ENCODE measurements around the gene KRTAP5-7.
"Not testable (repeated sequence)": the region's sequence is repeated elsewhere in the genome, so short reads cannot be mapped to it uniquely, and the experiment has no call there.

KRTAP5-7 gene, protein sequence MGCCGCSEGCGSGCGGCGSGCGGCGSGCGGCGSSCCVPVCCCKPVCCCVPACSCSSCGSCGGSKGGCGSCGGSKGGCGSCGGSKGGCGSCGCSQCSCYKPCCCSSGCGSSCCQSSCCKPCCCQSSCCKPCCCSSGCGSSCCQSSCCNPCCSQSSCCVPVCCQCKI

DNA sequence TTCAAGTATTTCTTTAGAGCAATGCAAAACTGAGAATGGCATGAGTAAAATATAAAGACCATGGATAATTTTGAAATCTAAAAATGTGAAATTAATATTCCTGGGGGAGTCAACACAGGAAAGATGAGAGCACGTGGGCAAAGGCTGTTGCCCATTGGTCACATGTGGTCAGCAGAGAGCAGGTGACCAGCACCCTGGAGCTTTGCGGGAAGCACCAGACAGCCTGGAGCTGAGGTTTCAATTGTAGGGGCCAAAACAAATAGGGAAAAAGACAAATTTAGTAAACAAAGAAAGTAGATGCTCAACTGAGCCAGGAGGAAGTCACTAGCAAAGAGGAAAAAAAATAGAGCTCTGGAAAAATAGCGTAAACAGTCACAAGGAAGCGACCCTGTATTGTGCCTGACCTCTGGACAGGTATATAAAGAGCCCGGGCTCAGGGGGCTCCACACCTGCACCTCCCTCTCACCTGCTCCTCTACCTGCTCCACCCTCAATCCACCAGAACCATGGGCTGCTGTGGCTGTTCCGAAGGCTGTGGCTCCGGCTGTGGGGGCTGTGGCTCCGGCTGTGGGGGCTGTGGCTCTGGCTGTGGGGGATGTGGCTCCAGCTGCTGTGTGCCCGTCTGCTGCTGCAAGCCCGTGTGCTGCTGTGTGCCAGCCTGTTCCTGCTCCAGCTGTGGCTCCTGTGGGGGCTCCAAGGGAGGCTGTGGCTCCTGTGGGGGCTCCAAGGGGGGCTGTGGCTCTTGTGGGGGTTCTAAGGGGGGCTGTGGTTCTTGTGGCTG is at the start of gene KRTAP5-7:
Gene KRTAP5-7, plus strand, starts transcription at position 472 of the 780 bp plus-strand sequence. Its CDS starts 34 bp downstream, at position 506.
- TF ChIP-seq CEBPB, EGR1, NFIC (IDR thresholded peaks at IDR 0.05): not testable (repeated sequence)

DNA sequence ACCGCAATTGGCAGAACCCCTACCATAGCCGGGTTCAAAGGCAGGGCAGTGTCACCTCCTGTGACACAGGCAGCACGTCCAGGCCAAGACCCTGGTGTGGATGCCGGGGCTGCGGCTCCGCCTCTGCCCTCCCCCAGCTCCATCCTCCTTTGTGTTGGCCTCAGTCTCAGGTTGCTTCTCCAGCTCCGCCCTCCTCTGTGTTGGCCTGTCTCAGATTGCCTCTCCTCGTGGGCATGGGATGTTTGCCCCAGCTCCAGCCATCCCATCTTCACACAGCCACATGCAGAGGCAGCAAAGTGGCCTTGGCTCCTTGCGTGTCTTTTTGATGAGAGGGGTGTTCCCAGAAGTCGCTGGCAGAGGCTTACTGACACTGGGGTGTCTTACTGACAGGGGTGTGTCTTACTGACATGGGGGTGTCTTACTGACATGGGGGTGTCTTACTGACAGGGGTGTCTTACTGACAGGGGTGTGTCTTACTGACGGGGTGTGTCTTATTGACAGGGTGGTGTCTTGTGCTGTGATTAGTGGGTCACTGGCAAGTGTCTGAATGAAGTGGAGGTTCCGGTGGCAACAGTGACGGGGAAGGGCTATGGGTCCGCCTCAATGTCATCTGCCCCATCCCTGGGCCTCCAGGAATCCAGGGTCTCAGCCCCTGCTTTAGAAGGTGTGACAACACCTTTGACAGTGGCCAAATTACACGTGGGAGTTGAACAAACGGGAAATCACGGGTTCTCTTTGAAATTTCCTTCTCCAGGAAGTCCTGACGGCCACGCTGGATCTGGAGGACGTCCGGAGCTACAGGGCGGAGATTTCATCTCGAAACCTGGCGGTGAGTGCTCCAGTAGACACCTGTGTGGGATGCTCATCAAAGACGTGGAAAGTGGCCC is 49.2 kb upstream of the KRTAP5-7 start:
- TF ChIP-seq EGR1 (IDR thresholded peaks at IDR 0.05): no peak
- TF ChIP-seq, protein P1, sequence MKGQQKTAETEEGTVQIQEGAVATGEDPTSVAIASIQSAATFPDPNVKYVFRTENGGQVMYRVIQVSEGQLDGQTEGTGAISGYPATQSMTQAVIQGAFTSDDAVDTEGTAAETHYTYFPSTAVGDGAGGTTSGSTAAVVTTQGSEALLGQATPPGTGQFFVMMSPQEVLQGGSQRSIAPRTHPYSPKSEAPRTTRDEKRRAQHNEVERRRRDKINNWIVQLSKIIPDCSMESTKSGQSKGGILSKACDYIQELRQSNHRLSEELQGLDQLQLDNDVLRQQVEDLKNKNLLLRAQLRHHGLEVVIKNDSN (IDR thresholded peaks at IDR 0.05): no peak
- no peak for TF ChIP-seq TEAD4 (IDR thresholded peaks at IDR 0.05)
- TF ChIP-seq, protein P2, sequence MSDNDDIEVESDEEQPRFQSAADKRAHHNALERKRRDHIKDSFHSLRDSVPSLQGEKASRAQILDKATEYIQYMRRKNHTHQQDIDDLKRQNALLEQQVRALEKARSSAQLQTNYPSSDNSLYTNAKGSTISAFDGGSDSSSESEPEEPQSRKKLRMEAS (IDR thresholded peaks at IDR 0.05): no peak
- no peak for TF ChIP-seq CEBPB (IDR thresholded peaks at IDR 0.05)
- no peak for TF ChIP-seq RAD21 (IDR thresholded peaks at IDR 0.05; ENCODE audit: low read depth)
- no peak for TF ChIP-seq CREB1 (IDR thresholded peaks at IDR 0.05; ENCODE audit: low read depth)
- no peak for TF ChIP-seq TAF1 (IDR thresholded peaks at IDR 0.05; ENCODE audit: low read depth)
- no peak for TF ChIP-seq NFIC (IDR thresholded peaks at IDR 0.05)
- no peak for TF ChIP-seq YY1 (IDR thresholded peaks at IDR 0.05; ENCODE audit: low read depth)
- no peak for TF ChIP-seq FOXM1 (IDR thresholded peaks at IDR 0.05; ENCODE audit: borderline replicate concordance, low read depth)
- no peak for TF ChIP-seq ZBTB7A (IDR thresholded peaks at IDR 0.05; ENCODE audit: low read depth)
- TF ChIP-seq EP300 (IDR thresholded peaks at IDR 0.05; ENCODE audit: borderline replicate concordance): no peak

DNA sequence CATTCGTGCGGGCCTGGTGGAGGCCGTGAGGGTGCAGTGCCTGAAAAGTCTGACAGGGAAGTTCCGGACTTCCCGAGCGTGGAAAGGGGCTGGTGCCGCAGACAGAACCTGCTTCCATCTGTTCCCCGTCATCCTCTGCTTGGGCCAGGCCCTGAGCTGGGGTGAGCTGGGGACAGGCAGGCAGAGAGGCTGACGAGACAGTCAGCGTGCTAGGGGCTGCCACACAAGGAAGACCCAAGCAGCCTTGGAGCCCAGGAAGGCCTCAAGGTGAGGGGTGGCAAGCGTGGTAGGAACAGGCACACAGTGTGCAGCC is 48.6 kb upstream of the KRTAP5-7 start:
- no peak for TF ChIP-seq NFIC (IDR thresholded peaks at IDR 0.05)
- no peak for TF ChIP-seq FOXM1 (IDR thresholded peaks at IDR 0.05; ENCODE audit: borderline replicate concordance, low read depth)
- TF ChIP-seq CEBPB (IDR thresholded peaks at IDR 0.05): no peak
- no peak for TF ChIP-seq RAD21 (IDR thresholded peaks at IDR 0.05; ENCODE audit: low read depth)
- TF ChIP-seq EP300 (IDR thresholded peaks at IDR 0.05; ENCODE audit: borderline replicate concordance): no peak
- TF ChIP-seq EGR1 (IDR thresholded peaks at IDR 0.05): no peak
- TF ChIP-seq, protein P3, sequence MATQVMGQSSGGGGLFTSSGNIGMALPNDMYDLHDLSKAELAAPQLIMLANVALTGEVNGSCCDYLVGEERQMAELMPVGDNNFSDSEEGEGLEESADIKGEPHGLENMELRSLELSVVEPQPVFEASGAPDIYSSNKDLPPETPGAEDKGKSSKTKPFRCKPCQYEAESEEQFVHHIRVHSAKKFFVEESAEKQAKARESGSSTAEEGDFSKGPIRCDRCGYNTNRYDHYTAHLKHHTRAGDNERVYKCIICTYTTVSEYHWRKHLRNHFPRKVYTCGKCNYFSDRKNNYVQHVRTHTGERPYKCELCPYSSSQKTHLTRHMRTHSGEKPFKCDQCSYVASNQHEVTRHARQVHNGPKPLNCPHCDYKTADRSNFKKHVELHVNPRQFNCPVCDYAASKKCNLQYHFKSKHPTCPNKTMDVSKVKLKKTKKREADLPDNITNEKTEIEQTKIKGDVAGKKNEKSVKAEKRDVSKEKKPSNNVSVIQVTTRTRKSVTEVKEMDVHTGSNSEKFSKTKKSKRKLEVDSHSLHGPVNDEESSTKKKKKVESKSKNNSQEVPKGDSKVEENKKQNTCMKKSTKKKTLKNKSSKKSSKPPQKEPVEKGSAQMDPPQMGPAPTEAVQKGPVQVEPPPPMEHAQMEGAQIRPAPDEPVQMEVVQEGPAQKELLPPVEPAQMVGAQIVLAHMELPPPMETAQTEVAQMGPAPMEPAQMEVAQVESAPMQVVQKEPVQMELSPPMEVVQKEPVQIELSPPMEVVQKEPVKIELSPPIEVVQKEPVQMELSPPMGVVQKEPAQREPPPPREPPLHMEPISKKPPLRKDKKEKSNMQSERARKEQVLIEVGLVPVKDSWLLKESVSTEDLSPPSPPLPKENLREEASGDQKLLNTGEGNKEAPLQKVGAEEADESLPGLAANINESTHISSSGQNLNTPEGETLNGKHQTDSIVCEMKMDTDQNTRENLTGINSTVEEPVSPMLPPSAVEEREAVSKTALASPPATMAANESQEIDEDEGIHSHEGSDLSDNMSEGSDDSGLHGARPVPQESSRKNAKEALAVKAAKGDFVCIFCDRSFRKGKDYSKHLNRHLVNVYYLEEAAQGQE (IDR thresholded peaks at IDR 0.05; ENCODE audit: low read depth): no peak
- no peak for TF ChIP-seq CREB1 (IDR thresholded peaks at IDR 0.05; ENCODE audit: low read depth)
- TF ChIP-seq YY1 (IDR thresholded peaks at IDR 0.05; ENCODE audit: low read depth): no peak
- TF ChIP-seq TAF1 (IDR thresholded peaks at IDR 0.05; ENCODE audit: low read depth): no peak

DNA sequence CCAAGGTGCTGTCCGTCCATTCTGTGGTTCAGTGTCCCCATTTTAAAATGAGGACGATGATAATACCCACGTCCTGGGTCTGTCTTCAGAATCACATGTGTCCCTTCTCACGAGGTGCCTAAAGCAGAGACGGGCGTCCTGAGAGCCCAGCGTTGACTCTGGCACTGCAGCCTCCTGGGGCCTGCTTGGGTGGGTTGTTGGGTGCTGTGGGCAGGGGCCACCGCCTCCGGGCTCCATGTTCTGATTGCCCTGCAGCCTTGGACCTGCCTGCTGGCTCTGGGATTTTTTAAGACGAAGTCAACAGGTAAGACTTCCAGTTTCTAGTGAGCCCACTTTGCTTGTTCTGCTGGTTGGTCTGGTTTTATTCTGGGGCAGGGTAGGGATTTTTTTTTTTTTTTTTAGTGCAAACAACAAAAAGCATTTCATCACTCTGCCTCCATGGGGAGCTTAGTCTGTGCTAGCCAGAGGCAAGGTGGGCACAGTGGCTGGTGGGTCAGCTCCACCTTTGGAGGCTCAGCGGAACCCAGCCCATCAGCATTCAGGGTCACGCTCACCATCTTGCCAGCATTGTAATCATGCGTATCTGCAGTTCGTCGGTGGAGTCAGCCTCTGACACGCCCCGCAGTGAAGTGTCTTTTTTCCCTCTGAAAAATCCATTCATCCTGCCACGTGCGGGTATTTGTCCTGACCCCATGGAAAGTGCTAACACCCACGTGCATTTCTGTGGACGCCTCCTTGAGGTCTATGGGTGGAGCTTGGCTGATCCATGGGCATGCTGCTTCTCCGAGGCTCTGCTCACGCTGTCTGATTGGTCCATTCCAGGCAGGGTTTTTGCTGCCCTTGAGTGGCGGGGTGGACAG is 45.7 kb upstream of the KRTAP5-7 start:
- TF ChIP-seq YY1 (IDR thresholded peaks at IDR 0.05; ENCODE audit: low read depth) (no peak), TEAD4 (IDR thresholded peaks at IDR 0.05) (no peak)

DNA sequence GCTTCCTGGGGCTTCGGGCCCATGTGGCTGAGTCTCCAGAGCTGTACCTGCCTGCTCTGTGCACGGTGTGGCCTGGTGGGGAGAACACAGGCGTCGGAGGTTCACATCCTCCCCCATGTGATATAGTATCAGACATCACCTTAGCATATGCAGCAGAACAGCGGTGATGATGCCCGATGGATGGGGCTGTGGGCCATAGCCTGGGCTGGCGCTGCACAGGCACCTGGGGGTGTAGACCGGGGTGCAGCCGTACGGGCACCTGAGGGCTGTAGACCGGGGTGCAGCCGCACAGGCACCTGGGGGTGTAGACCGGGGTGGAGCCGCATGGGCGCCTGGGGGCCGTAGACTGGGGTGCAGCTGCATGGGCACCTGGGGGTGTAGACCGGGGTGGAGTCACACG is 44.9 kb upstream of the KRTAP5-7 start:
- TF ChIP-seq FOXM1 (IDR thresholded peaks at IDR 0.05; ENCODE audit: borderline replicate concordance, low read depth): no peak
- TF ChIP-seq TAF1 (IDR thresholded peaks at IDR 0.05; ENCODE audit: low read depth): no peak
- TF ChIP-seq CREB1 (IDR thresholded peaks at IDR 0.05; ENCODE audit: low read depth): no peak
- no peak for TF ChIP-seq TEAD4 (IDR thresholded peaks at IDR 0.05)
- TF ChIP-seq NFIC (IDR thresholded peaks at IDR 0.05): no peak
- TF ChIP-seq ZBTB7A (IDR thresholded peaks at IDR 0.05; ENCODE audit: low read depth): no peak
- TF ChIP-seq EP300 (IDR thresholded peaks at IDR 0.05; ENCODE audit: borderline replicate concordance): no peak
- TF ChIP-seq YY1 (IDR thresholded peaks at IDR 0.05; ENCODE audit: low read depth): no peak
- TF ChIP-seq EGR1 (IDR thresholded peaks at IDR 0.05): no peak
- TF ChIP-seq, protein P3 (IDR thresholded peaks at IDR 0.05; ENCODE audit: low read depth): no peak
